IMR-90 (cell line): Measurements from ENCODE around the gene ATXN10. TPM values are rescaled to one million over a fixed set of nuclear protein-coding genes. Genes with fewer than 3 reads are reported as not detected.

Experiments
- ATAC-seq: fragments of 200-7000 bp; cut with Tn5 transposase; 2 replicates; pipeline ENCODE4 v1.9.1; 2020; ENCODE audit warnings: low read depth, mild to moderate bottlenecking, moderate library complexity
- BruUV-seq: library from RNA; stranded (reverse); fragments of 400-500 nt; replicated peaks from 2 replicates; lab custom pipeline; 2021; lab: Mats Ljungman, UMichigan
- CTCF ChIA-PET: fragments of 300-600 bp; formaldehyde crosslinking; extraction: SDS; loops from one replicate; lab custom pipeline; 2021; ENCODE audit warnings: antibody characterized with exemption; lab: Yijun Ruan, JAX
- POLR2A ChIA-PET: fragments of 300-600 bp; sonication (Branson Sonifier 250); formaldehyde crosslinking; loops from one replicate; lab custom pipeline; 2022; ENCODE audit warnings: antibody characterized with exemption; ENCODE audit not compliant: unreplicated experiment; lab: Charles Lee
- DNase-seq: peaks from one replicate; pipeline ENCODE4 v3.0.0; 2013
- H2AFZ ChIP-seq: replicated peaks from 2 replicates; pipeline ENCODE3; 2013; ENCODE audit warnings: low read length, mild to moderate bottlenecking; ENCODE audit not compliant: poor library complexity
- H2AK5ac ChIP-seq: 2 replicates; pipeline ENCODE4 v1.6.1; 2013; ENCODE audit warnings: low read depth, low read length, inconsistent platforms
- H2AK9ac ChIP-seq: replicated peaks from 2 replicates; pipeline ENCODE3; 2013; ENCODE audit warnings: mild to moderate bottlenecking, low read depth, low read length, moderate library complexity; ENCODE audit not compliant: poor library complexity
- H2BK120ac ChIP-seq: 2 replicates; pipeline ENCODE4 v1.6.1; 2013; ENCODE audit warnings: low read depth, low read length, inconsistent platforms
- H2BK15ac ChIP-seq: 3 replicates; pipeline ENCODE4 v1.6.1; 2013; ENCODE audit warnings: low read depth, low read length, inconsistent platforms
- H2BK20ac ChIP-seq: 2 replicates; pipeline ENCODE4 v1.6.1; 2013; ENCODE audit warnings: low read depth, mild to moderate bottlenecking, inconsistent platforms, low read length, moderate library complexity
- H2BK5ac ChIP-seq: 2 replicates; pipeline ENCODE4 v1.6.1; 2013; ENCODE audit warnings: mild to moderate bottlenecking, low read depth, low read length, inconsistent platforms; ENCODE audit not compliant: poor library complexity, severe bottlenecking
- H3K14ac ChIP-seq: replicated peaks from 2 replicates; pipeline ENCODE4 v1.6.1; 2013; ENCODE audit warnings: low read depth, low read length, inconsistent platforms
- H3K18ac ChIP-seq: 2 replicates; pipeline ENCODE4 v1.6.1; 2013; ENCODE audit warnings: low read depth, low read length, control low read depth
- H3K23ac ChIP-seq: 2 replicates; pipeline ENCODE4 v1.6.1; 2013; ENCODE audit warnings: low read depth, low read length, inconsistent platforms
- H3K27ac ChIP-seq: 2 replicates; pipeline ENCODE4 v1.5.1; 2013; ENCODE audit warnings: mild to moderate bottlenecking, control low read depth, low read length; ENCODE audit not compliant: insufficient read depth
- H3K27me3 ChIP-seq: 2 replicates; pipeline ENCODE4 v1.6.1; 2013; ENCODE audit warnings: low read length; ENCODE audit not compliant: control insufficient read depth, insufficient read depth
- H3K36me3 ChIP-seq: 2 replicates; pipeline ENCODE4 v1.6.1; 2013; ENCODE audit warnings: low read length, mixed read lengths; ENCODE audit not compliant: control insufficient read depth, insufficient read depth
- H3K4ac ChIP-seq: 2 replicates; pipeline ENCODE4 v1.6.1; 2013; ENCODE audit warnings: low read depth, low read length, inconsistent platforms
- H3K4me1 ChIP-seq: 2 replicates; pipeline ENCODE4 v1.6.1; 2013; ENCODE audit warnings: low read length, mixed read lengths; ENCODE audit not compliant: control insufficient read depth, insufficient read depth
- H3K4me2 ChIP-seq: 2 replicates; pipeline ENCODE4 v1.6.1; 2013; ENCODE audit warnings: low read depth, mild to moderate bottlenecking, control low read depth, low read length, moderate library complexity
- H3K4me3 ChIP-seq: 2 replicates; pipeline ENCODE4 v1.5.1; 2013; ENCODE audit warnings: low read depth, mild to moderate bottlenecking, control low read depth, low read length, moderate library complexity; ENCODE audit not compliant: insufficient read depth
- H3K56ac ChIP-seq: 2 replicates; pipeline ENCODE4 v1.6.1; 2013; ENCODE audit warnings: low read length, inconsistent platforms; ENCODE audit not compliant: insufficient read depth; ENCODE audit errors: extremely low read depth
- H3K79me1 ChIP-seq, 2 experiments: 2 replicates each; pipeline ENCODE4 v1.6.1; 2013; ENCODE audit warnings: low read length in 2 of 2, inconsistent platforms in 1 of 2, low read depth in 1 of 2
- H3K9ac ChIP-seq: 2 replicates; pipeline ENCODE4 v1.6.1; 2013; ENCODE audit warnings: low read depth, low read length, control low read depth
- H3K9me1 ChIP-seq: 2 replicates; pipeline ENCODE4 v1.6.1; 2013; ENCODE audit warnings: low read length, inconsistent platforms; ENCODE audit not compliant: insufficient read depth
- H3K9me3 ChIP-seq: 2 replicates; pipeline ENCODE4 v1.6.1; 2013; ENCODE audit warnings: low read length; ENCODE audit not compliant: control insufficient read depth, insufficient read depth
- H4K20me1 ChIP-seq: 2 replicates; pipeline ENCODE4 v1.6.1; 2013; ENCODE audit warnings: low read length, inconsistent platforms; ENCODE audit not compliant: insufficient read depth
- H4K5ac ChIP-seq: 2 replicates; pipeline ENCODE4 v1.6.1; 2013; ENCODE audit warnings: mild to moderate bottlenecking, low read depth, low read length, control low read depth
- H4K8ac ChIP-seq, 2 experiments: 2 replicates each; pipeline ENCODE4 v1.6.1; 2013; ENCODE audit warnings: low read depth in 2 of 2, low read length in 2 of 2, control low read depth in 1 of 2, inconsistent platforms in 1 of 2
- H4K91ac ChIP-seq: 2 replicates; pipeline ENCODE4 v1.6.1; 2013; ENCODE audit warnings: low read depth, low read length, inconsistent platforms; ENCODE audit not compliant: insufficient read depth
- BHLHE40 ChIP-seq: fragments of 150-350 bp; IDR thresholded peaks from 2 replicates; pipeline ENCODE4 v1.6.1; 2016; ENCODE audit warnings: mild to moderate bottlenecking, low read depth, low read length
- CEBPB ChIP-seq: IDR thresholded peaks from 2 replicates; pipeline ENCODE4 v1.6.1; 2012; ENCODE audit warnings: low read depth, low read length, improper control_type of control experiment
- CHD1 ChIP-seq: IDR thresholded peaks from 2 replicates; pipeline ENCODE4 v1.6.1; 2012; ENCODE audit warnings: low read depth, low read length, improper control_type of control experiment
- FOS ChIP-seq: fragments of 150-350 bp; IDR thresholded peaks from 2 replicates; pipeline ENCODE4 v1.6.1; 2016; ENCODE audit warnings: low read depth, low read length
- MAFK ChIP-seq: IDR thresholded peaks from 2 replicates; pipeline ENCODE4 v1.6.1; 2012; ENCODE audit warnings: low read depth, low read length, improper control_type of control experiment
- MAZ ChIP-seq: IDR thresholded peaks from 2 replicates; pipeline ENCODE4 v1.6.1; 2012; ENCODE audit warnings: low read depth, mild to moderate bottlenecking, low read length, improper control_type of control experiment, moderate library complexity, borderline replicate concordance
- MXI1 ChIP-seq: IDR thresholded peaks from 2 replicates; pipeline ENCODE4 v1.6.1; 2012; ENCODE audit warnings: low read depth, mild to moderate bottlenecking, low read length, moderate library complexity, borderline replicate concordance
- NFE2L2 ChIP-seq: fragments of 150-350 bp; IDR thresholded peaks from 2 replicates; pipeline ENCODE4 v1.6.1; 2016; ENCODE audit warnings: low read depth, mild to moderate bottlenecking, low read length
- POLR2A ChIP-seq: IDR thresholded peaks from 2 replicates; pipeline ENCODE4 v1.6.1; 2012; ENCODE audit warnings: mild to moderate bottlenecking, low read depth, low read length
- RAD21 ChIP-seq: IDR thresholded peaks from 2 replicates; pipeline ENCODE4 v1.6.1; 2012; ENCODE audit warnings: low read length, improper control_type of control experiment
- RCOR1 ChIP-seq: IDR thresholded peaks from 2 replicates; pipeline ENCODE4 v1.6.1; 2012; ENCODE audit warnings: mild to moderate bottlenecking, low read length, improper control_type of control experiment; ENCODE audit not compliant: insufficient replicate concordance
- RFX5 ChIP-seq: IDR thresholded peaks from 2 replicates; pipeline ENCODE4 v1.8.0; 2012; ENCODE audit warnings: low read depth, mild to moderate bottlenecking, low read length, moderate library complexity
- SMC3 ChIP-seq: fragments of 150-350 bp; IDR thresholded peaks from 2 replicates; pipeline ENCODE4 v1.6.1; 2016; ENCODE audit warnings: low read depth, mild to moderate bottlenecking, antibody characterized with exemption, low read length, moderate library complexity
- WGBS, 2 experiments: methylation state at CpG; one replicate each; pipeline versions ENCODE4 v1.1.5 to v1.1.7; 2013; ENCODE audit warnings: missing lambda C conversion rate in 2 of 2; ENCODE audit not compliant: insufficient read length in 1 of 2; ENCODE audit errors: extremely low coverage in 2 of 2; 5-methylcytosine and 5-hydroxymethylcytosine counted together
- dilution Hi-C: fragments of 300-500 bp; cut with HindIII; formaldehyde crosslinking; loops from one replicate; pipeline ENCODE4 v1.14.3; 2018; ENCODE audit warnings: low sequenced_read_pairs; ENCODE audit not compliant: unreplicated experiment
- in situ Hi-C: fragments of 300-500 bp; cut with MboI; formaldehyde crosslinking; loops from 3 replicates; pipeline ENCODE4 v1.14.3; 2019; ENCODE audit warnings: low sequenced_read_pairs, inconsistent platforms, mixed read lengths
- intact Hi-C: fragments of 100-400 bp; cut with micrococcal nuclease; formaldehyde crosslinking; loops from 2 replicates; pipeline ENCODE4 v1.10.0; 2022
- polyA plus RNA-seq, 3 experiments: library from polyadenylated mRNA; depleted of rRNA; stranded (reverse); fragments of >200 nt; gene quantifications; 2 replicates each; pipeline ENCODE4 v1.2.3, GENCODE V29; 2012; ENCODE audit warnings: low replicate concordance in 1 of 3
- total RNA-seq: library from RNA; depleted of rRNA; stranded (reverse); fragments of >200 nt; gene quantifications from 2 replicates; pipeline ENCODE4 v1.2.3, GENCODE V29; 2012
- TF ChIP-seq, protein P1 (sequence below): fragments of 150-350 bp; IDR thresholded peaks from 2 replicates; pipeline ENCODE4 v1.6.1; 2016; ENCODE audit warnings: low read depth, mild to moderate bottlenecking, low read length, moderate library complexity, borderline replicate concordance
- TF ChIP-seq, protein P2 (sequence below): fragments of 150-350 bp; IDR thresholded peaks from 2 replicates; pipeline ENCODE4 v1.6.1; 2017; ENCODE audit warnings: mild to moderate bottlenecking, antibody characterized with exemption, low read length, low read depth
- TF ChIP-seq, protein P3 (sequence below): conservative IDR thresholded peaks from 2 replicates; pipeline ENCODE4 v1.5.1; 2012; ENCODE audit warnings: mild to moderate bottlenecking, low read depth, low read length, improper control_type of control experiment

Gene ATXN10
- total and polyA plus RNA-seq, 2 of the 4 experiments (the other 2 are of a cell fraction): 116 to 231 TPM

DNA sequence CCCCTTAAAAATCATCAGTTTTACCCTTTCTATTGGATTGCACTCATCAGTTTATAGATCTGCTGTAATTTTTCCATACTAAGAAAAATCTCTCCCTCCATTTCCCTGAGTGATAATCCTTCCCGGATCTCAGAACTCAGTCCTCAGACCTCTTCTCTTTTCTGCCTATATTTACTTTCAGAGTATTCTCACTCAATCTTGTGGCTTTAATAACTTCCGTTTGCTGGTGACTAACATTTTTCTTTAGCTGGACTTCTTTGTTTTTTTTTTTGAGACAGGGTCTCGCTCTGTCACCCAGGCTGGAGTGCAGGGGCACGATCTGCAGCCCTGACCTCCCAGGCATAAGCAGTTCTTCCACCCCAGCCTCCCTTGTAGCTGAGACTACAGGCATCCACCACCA is 10.4 kb downstream of the ATXN10 start:
- intact Hi-C loops: loop anchor here (5.0 kb wide), 1 partner anchor 50 kb away; no protein-coding TSS in a partner anchor
- no peak for TF ChIP-seq RAD21
- no peak for TF ChIP-seq RCOR1
- TF ChIP-seq, protein P1, sequence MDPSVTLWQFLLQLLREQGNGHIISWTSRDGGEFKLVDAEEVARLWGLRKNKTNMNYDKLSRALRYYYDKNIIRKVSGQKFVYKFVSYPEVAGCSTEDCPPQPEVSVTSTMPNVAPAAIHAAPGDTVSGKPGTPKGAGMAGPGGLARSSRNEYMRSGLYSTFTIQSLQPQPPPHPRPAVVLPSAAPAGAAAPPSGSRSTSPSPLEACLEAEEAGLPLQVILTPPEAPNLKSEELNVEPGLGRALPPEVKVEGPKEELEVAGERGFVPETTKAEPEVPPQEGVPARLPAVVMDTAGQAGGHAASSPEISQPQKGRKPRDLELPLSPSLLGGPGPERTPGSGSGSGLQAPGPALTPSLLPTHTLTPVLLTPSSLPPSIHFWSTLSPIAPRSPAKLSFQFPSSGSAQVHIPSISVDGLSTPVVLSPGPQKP: no peak
- TF ChIP-seq SMC3: no peak
- no peak for TF ChIP-seq BHLHE40
- TF ChIP-seq MAFK: no peak
- TF ChIP-seq, protein P2, sequence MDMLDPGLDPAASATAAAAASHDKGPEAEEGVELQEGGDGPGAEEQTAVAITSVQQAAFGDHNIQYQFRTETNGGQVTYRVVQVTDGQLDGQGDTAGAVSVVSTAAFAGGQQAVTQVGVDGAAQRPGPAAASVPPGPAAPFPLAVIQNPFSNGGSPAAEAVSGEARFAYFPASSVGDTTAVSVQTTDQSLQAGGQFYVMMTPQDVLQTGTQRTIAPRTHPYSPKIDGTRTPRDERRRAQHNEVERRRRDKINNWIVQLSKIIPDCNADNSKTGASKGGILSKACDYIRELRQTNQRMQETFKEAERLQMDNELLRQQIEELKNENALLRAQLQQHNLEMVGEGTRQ: no peak
- no peak for TF ChIP-seq RFX5
- TF ChIP-seq NFE2L2: no peak
- no peak for TF ChIP-seq POLR2A
- TF ChIP-seq, protein P3, sequence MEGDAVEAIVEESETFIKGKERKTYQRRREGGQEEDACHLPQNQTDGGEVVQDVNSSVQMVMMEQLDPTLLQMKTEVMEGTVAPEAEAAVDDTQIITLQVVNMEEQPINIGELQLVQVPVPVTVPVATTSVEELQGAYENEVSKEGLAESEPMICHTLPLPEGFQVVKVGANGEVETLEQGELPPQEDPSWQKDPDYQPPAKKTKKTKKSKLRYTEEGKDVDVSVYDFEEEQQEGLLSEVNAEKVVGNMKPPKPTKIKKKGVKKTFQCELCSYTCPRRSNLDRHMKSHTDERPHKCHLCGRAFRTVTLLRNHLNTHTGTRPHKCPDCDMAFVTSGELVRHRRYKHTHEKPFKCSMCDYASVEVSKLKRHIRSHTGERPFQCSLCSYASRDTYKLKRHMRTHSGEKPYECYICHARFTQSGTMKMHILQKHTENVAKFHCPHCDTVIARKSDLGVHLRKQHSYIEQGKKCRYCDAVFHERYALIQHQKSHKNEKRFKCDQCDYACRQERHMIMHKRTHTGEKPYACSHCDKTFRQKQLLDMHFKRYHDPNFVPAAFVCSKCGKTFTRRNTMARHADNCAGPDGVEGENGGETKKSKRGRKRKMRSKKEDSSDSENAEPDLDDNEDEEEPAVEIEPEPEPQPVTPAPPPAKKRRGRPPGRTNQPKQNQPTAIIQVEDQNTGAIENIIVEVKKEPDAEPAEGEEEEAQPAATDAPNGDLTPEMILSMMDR: no peak
- no peak for TF ChIP-seq MXI1
- no peak for TF ChIP-seq CEBPB
- TF ChIP-seq MAZ: no peak
- TF ChIP-seq CHD1: no peak
- TF ChIP-seq FOS: no peak
- no peak overlapping the region; the same call in 1 of the 2 replicates for H4K5ac ChIP-seq
- in situ Hi-C loops: no loop called here
- H3K4me1 ChIP-seq: peaks cover 38% of the 10 kb centered on the region
- H2AK5ac ChIP-seq: 0 out of 2 replicates have a peak overlapping the region, but pooled peaks have one; percentile 44
- no peak for DNase-seq
- ChIA-PET POLR2A (no interaction called here), CTCF (no interaction called here)
- H2AK9ac ChIP-seq: no peak overlapping the region
- peak overlapping the region; percentile 92; the same call in 1 of the 2 replicates for H2BK120ac ChIP-seq
- no TSS peak for BruUV-seq
- peaks cover 56% of the 10 kb centered on the region for H4K20me1 ChIP-seq
- no peaks in the 10 kb centered on the region for H3K9me3 ChIP-seq
- no peak overlapping the region for H3K56ac ChIP-seq
- no peak overlapping the region for H3K4me3 ChIP-seq
- whole genome bisulfite sequencing, 2 experiments: 77% methylated on average over 3 of the region's 4 CpGs; no CpG with 5 or more reads in 1 of the 2 experiments
- no peak overlapping the region; the same call in 1 of the 2 replicates for H2BK20ac ChIP-seq
- peak overlapping the region; percentile 69; the same call in 1 of the 2 replicates for H4K91ac ChIP-seq
- H3K79me1 ChIP-seq: peaks cover 17 to 79% of the 10 kb centered on the region in 2 experiments
- no peak overlapping the region for H2AFZ ChIP-seq
- H3K27me3 ChIP-seq: no peaks in the 10 kb centered on the region
- no peak overlapping the region for H3K9ac ChIP-seq
- peak overlapping the region; percentile 89; the same call in 1 of the 2 replicates for H3K18ac ChIP-seq
- peaks cover 27% of the 10 kb centered on the region for H3K9me1 ChIP-seq
- H3K36me3 ChIP-seq: no peaks in the 10 kb centered on the region
- no peak overlapping the region for H3K4me2 ChIP-seq
- H3K27ac ChIP-seq: peak overlapping the region; percentile 88; the same call in 1 of the 2 replicates
- no peak for ATAC-seq
- H4K8ac ChIP-seq: 0 out of 4 replicates have a peak overlapping the region, but pooled peaks have one; percentile 30 to 92
- H3K14ac ChIP-seq: no peak overlapping the region
- H2BK15ac ChIP-seq: peak overlapping the region; percentile 27; the same call in 1 of the 3 replicates
- no peak overlapping the region for H2BK5ac ChIP-seq
- H3K4ac ChIP-seq: peak overlapping the region; percentile 94; the same call in 1 of the 2 replicates
- no peak overlapping the region for H3K23ac ChIP-seq
- dilution Hi-C loops: no loop called here
